NCI-H1417 treated with DMSO at 0.1 percent for 48 hours (cell line): Measurements from ENCODE around the gene IL22.

ENCODE experiments used
- DNase-seq: peaks from one replicate; lab custom pipeline; 2025; lab: John Stamatoyannopoulos, UW

Gene IL22

GRCh38 chr12:68253504-68253903 is at the start of gene IL22:
Gene IL22 (minus strand): TSS chr12:68253604. CDS start chr12:68253448, 156 bp downstream.
- DNase-seq = no peak

GRCh38 chr12:68297929-68298328 is 44.5 kb upstream of the IL22 start:
- DNase-seq = no peak

- DNase-seq = no peak
These were observed 40.8 kb upstream of the IL22 start for GRCh38 chr12:68294251-68294650.

- DNase-seq = no peak
These were observed 39.9 kb upstream of the IL22 start for GRCh38 chr12:68293347-68293746.

- DNase-seq = no peak
These were observed 38.9 kb upstream of the IL22 start for GRCh38 chr12:68292151-68292943.

GRCh38 chr12:68291396-68292036 is 38.1 kb upstream of the IL22 start:
- no peak for DNase-seq

GRCh38 chr12:68290126-68290525 is 36.7 kb upstream of the IL22 start:
- no peak for DNase-seq

GRCh38 chr12:68287106-68287505 is 33.7 kb upstream of the IL22 start:
- DNase-seq = no peak

- DNase-seq = no peak
These were observed 33.0 kb upstream of the IL22 start for GRCh38 chr12:68286396-68286795.

- no peak for DNase-seq
These were observed 32.1 kb upstream of the IL22 start for GRCh38 chr12:68285541-68285940.

- no peak for DNase-seq
These were observed 28.1 kb upstream of the IL22 start for GRCh38 chr12:68281322-68282077.

GRCh38 chr12:68280240-68280639 is 26.8 kb upstream of the IL22 start:
- DNase-seq = no peak

GRCh38 chr12:68279227-68280054 is 26.0 kb upstream of the IL22 start:
- DNase-seq = no peak

- DNase-seq = no peak
These were observed 23.1 kb upstream of the IL22 start for GRCh38 chr12:68276402-68276930.

GRCh38 chr12:68272732-68273131 is 19.3 kb upstream of the IL22 start:
- DNase-seq = no peak

- DNase-seq = no peak
These were observed 17.9 kb upstream of the IL22 start for GRCh38 chr12:68271346-68271745.

GRCh38 chr12:68270358-68270757 is 17.0 kb upstream of the IL22 start:
- no peak for DNase-seq

- DNase-seq = no peak
These were observed 16.4 kb upstream of the IL22 start for GRCh38 chr12:68269779-68270178.

GRCh38 chr12:68268967-68269366 is 15.6 kb upstream of the IL22 start:
- no peak for DNase-seq

GRCh38 chr12:68267892-68268396 is 14.5 kb upstream of the IL22 start:
- no peak for DNase-seq

GRCh38 chr12:68264857-68265256 is 11.5 kb upstream of the IL22 start:
- no peak for DNase-seq
